Lower leg skin (tissue), 3 donors: ENCODE measurements around the gene NSMF.

ENCODE experiments used
- POLR2A ChIP-seq, 2 donors: fragments of 450-650 bp; IDR thresholded peaks; one replicate each; pipeline ENCODE4 v1.6.1; 2016 to 2017; ENCODE audit warnings: antibody characterized with exemption in 2 of 2, mild to moderate bottlenecking in 1 of 2, moderate library complexity in 1 of 2
- TF ChIP-seq, protein P1 (sequence below), 3 donors: fragments of 450-650 bp; IDR thresholded peaks; one replicate each; pipeline ENCODE4 v1.5.1; 2016; ENCODE audit warnings: antibody characterized with exemption in 3 of 3, mild to moderate bottlenecking in 3 of 3, moderate library complexity in 2 of 3

DNA sequence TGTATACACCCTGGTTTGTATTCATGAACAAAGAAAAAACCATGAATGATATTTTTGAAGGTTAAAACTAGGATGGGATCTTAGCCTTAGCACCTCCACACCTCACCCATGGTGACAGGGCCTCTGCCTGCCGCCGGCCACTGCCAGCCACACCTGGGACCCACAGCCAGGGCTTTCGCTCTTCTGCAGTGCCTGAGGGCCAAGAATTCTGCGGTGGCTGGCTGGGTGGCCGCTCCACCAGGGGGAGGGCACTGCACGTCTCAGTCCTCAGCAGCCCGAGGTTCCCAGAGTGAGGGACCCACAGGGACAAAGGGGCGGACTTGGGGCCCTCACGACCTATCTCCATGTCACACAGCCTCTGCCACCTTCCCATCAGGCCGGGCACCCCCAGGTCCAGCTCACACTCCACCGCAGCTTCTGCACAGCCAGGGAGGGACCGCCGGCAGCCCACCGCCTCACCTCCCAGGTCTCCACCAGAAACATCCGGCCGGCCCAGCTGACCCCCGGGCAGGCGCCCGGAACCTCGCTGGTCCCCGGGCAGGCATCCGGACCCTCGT, 43.0 kb downstream of the NSMF start:
- TF ChIP-seq, protein P1, sequence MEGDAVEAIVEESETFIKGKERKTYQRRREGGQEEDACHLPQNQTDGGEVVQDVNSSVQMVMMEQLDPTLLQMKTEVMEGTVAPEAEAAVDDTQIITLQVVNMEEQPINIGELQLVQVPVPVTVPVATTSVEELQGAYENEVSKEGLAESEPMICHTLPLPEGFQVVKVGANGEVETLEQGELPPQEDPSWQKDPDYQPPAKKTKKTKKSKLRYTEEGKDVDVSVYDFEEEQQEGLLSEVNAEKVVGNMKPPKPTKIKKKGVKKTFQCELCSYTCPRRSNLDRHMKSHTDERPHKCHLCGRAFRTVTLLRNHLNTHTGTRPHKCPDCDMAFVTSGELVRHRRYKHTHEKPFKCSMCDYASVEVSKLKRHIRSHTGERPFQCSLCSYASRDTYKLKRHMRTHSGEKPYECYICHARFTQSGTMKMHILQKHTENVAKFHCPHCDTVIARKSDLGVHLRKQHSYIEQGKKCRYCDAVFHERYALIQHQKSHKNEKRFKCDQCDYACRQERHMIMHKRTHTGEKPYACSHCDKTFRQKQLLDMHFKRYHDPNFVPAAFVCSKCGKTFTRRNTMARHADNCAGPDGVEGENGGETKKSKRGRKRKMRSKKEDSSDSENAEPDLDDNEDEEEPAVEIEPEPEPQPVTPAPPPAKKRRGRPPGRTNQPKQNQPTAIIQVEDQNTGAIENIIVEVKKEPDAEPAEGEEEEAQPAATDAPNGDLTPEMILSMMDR (IDR thresholded peaks at IDR 0.05), result no peak
- TF ChIP-seq POLR2A (IDR thresholded peaks at IDR 0.05), result no peak
